Activated T-helper 2 cell treated with anti-CD3 and anti-CD28 coated beads, Interferon-gamma antibody, Interleukin-2, Interleukin-4, amounts not matched to agents 10 μg/mL and 5 μg/mL and 100 μg/mL, durations not matched to agents 14 hours and 24 hours and 36 hours (primary cell): Measurements from ENCODE around the gene NASP. TPM values are rescaled to one million over a fixed set of nuclear protein-coding genes. Genes with fewer than 3 reads are reported as not detected.

Experiments used
- DNase-seq: peaks from one replicate; pipeline ENCODE4 v3.0.0; 2021; ENCODE audit warnings: low spot score
- H3K27ac Mint-ChIP-seq: one replicate; pipeline ENCODE4 v1.8.0; 2021; ENCODE audit warnings: mixed read lengths
- H3K27me3 Mint-ChIP-seq: one replicate; pipeline ENCODE4 v1.8.0; 2021; ENCODE audit warnings: low read depth, mixed read lengths
- H3K36me3 Mint-ChIP-seq: one replicate; pipeline ENCODE4 v1.8.0; 2021; ENCODE audit warnings: low read depth, mixed read lengths
- H3K4me1 Mint-ChIP-seq: one replicate; pipeline ENCODE4 v1.8.0; 2021; ENCODE audit warnings: low read depth, mixed read lengths
- H3K4me3 Mint-ChIP-seq: one replicate; pipeline ENCODE4 v1.8.0; 2021; ENCODE audit warnings: low read depth, mild to moderate bottlenecking, moderate library complexity, mixed read lengths
- H3K9me3 Mint-ChIP-seq: one replicate; pipeline ENCODE4 v1.8.0; 2021; ENCODE audit warnings: mixed read lengths
- intact Hi-C: fragments of 100-400 bp; cut with micrococcal nuclease; formaldehyde crosslinking; loops from one replicate; pipeline ENCODE4 v1.15.1; 2023
- total RNA-seq: library from RNA; stranded (reverse); gene quantifications from 2 replicates; pipeline ENCODE4 v1.2.3, GENCODE V29; 2022

The NASP gene
- total RNA-seq, 1 donor from 2014 or later, result 253 TPM

GRCh38 chr1:45552331-45552730 is 31.5 kb upstream of the NASP start:
- H3K4me3 Mint-ChIP-seq, result peak overlapping the region; percentile 46
- no peaks in the 10 kb centered on the region for H3K9me3 Mint-ChIP-seq
- intact Hi-C loops, result loop anchor here (5.0 kb wide), 1 partner anchor 35 kb away; no protein-coding TSS in a partner anchor
- peaks cover 26% of the 10 kb centered on the region for H3K36me3 Mint-ChIP-seq
- no peaks in the 10 kb centered on the region for H3K27me3 Mint-ChIP-seq
- H3K4me1 Mint-ChIP-seq, result peaks cover 26% of the 10 kb centered on the region
- DNase-seq, result no peak
- peak overlapping the region; percentile 6 for H3K27ac Mint-ChIP-seq

DNA sequence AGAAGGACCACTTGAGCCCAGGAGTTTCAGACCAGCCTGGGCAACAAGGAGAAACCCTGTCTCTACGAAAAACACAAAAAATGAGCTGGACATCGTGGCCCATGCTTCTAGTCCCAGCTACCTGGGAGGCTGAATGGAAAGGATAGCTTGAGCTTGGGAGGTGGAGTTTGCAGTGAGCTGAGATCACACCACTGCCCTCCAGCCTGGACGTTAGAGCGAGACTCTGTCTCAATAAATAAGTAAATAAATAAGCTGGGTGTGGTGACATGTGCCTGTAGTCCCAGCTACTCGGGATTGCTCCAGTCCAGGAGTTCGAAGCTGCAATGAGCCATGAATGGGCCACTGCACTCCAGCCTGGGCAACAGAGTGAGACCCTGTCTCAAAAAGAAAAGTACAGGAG is 29.6 kb upstream of the NASP start:
- intact Hi-C loops, result loop anchor here (5.0 kb wide), 1 partner anchor 33 kb away; no protein-coding TSS in a partner anchor
- H3K27me3 Mint-ChIP-seq, result no peaks in the 10 kb centered on the region

GRCh38 chr1:45557422-45557944 is 26.4 kb upstream of the NASP start:
- DNase-seq, result no peak
- H3K27me3 Mint-ChIP-seq, result no peaks in the 10 kb centered on the region
- peaks cover 25% of the 10 kb centered on the region for H3K4me1 Mint-ChIP-seq
- intact Hi-C loops, result no loop called here
- H3K4me3 Mint-ChIP-seq, result no peak overlapping the region
- peaks cover 56% of the 10 kb centered on the region for H3K36me3 Mint-ChIP-seq
- no peaks in the 10 kb centered on the region for H3K9me3 Mint-ChIP-seq
- H3K27ac Mint-ChIP-seq, result peak overlapping the region; percentile 56

More for the DNA sequence above, 29.6 kb upstream of the NASP start:
- no peaks in the 10 kb centered on the region for H3K9me3 Mint-ChIP-seq
- no peak overlapping the region for H3K27ac Mint-ChIP-seq
- peaks cover 33% of the 10 kb centered on the region for H3K4me1 Mint-ChIP-seq
- peaks cover 37% of the 10 kb centered on the region for H3K36me3 Mint-ChIP-seq
- no peak overlapping the region for H3K4me3 Mint-ChIP-seq
- no peak for DNase-seq

GRCh38 chr1:45563843-45564242 is 20.0 kb upstream of the NASP start:
- Mint-ChIP-seq H3K36me3 (peaks cover 74% of the 10 kb centered on the region), H3K27me3 (no peaks in the 10 kb centered on the region), H3K9me3 (no peaks in the 10 kb centered on the region), H3K4me1 (peaks cover 8% of the 10 kb centered on the region), H3K4me3 (no peak overlapping the region), H3K27ac (no peak overlapping the region)
- no peak for DNase-seq
- intact Hi-C loops, result no loop called here

DNA sequence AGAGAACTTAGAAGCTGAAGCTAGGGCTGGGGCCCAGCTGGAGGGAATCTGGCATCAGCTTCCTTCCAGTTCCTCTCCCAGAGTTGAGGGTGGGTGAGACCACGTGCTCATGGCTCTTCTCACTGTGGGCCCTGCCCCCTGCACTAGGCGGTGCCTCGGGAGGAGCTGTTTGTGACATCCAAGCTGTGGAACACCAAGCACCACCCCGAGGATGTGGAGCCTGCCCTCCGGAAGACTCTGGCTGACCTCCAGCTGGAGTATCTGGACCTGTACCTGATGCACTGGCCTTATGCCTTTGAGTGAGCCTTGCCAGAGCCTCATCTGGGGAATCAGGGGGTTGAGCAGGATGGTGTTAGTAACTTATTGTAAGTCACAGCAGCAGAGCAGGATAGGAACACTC is 17.1 kb upstream of the NASP start:
- H3K27me3 Mint-ChIP-seq, result no peaks in the 10 kb centered on the region
- peaks cover 72% of the 10 kb centered on the region for H3K36me3 Mint-ChIP-seq
- H3K4me1 Mint-ChIP-seq, result peaks cover under 1% of the 10 kb centered on the region
- no peaks in the 10 kb centered on the region for H3K9me3 Mint-ChIP-seq
- intact Hi-C loops, result no loop called here
- no peak overlapping the region for H3K4me3 Mint-ChIP-seq
- no peak overlapping the region for H3K27ac Mint-ChIP-seq
- no peak for DNase-seq

GRCh38 chr1:45567911-45568310 is 15.9 kb upstream of the NASP start:
- Mint-ChIP-seq H3K27me3 (no peaks in the 10 kb centered on the region), H3K36me3 (peaks cover 66% of the 10 kb centered on the region), H3K4me3 (no peak overlapping the region), H3K9me3 (no peaks in the 10 kb centered on the region), H3K27ac (no peak overlapping the region), H3K4me1 (no peaks in the 10 kb centered on the region)
- DNase-seq, result no peak
- intact Hi-C loops, result no loop called here

DNA sequence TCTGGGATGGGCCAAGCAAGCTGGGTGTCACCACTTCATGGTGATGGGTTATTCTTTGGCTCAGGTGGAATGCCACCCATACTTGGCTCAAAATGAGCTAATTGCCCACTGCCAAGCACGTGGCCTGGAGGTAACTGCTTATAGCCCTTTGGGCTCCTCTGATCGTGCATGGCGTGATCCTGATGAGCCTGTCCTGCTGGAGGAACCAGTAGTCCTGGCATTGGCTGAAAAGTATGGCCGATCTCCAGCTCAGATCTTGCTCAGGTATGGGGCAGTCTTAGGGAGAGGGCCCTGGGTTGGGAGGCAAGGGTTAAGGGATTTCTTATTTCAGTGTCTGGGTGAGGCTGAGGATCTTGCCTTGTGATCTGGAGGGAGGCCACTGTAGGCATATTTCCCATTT is 15.4 kb upstream of the NASP start:
- DNase-seq, result no peak
- H3K4me1 Mint-ChIP-seq, result no peaks in the 10 kb centered on the region
- no peaks in the 10 kb centered on the region for H3K27me3 Mint-ChIP-seq
- H3K4me3 Mint-ChIP-seq, result no peak overlapping the region
- intact Hi-C loops, result no loop called here
- H3K36me3 Mint-ChIP-seq, result peaks cover 61% of the 10 kb centered on the region
- no peaks in the 10 kb centered on the region for H3K9me3 Mint-ChIP-seq
- H3K27ac Mint-ChIP-seq, result no peak overlapping the region

DNA sequence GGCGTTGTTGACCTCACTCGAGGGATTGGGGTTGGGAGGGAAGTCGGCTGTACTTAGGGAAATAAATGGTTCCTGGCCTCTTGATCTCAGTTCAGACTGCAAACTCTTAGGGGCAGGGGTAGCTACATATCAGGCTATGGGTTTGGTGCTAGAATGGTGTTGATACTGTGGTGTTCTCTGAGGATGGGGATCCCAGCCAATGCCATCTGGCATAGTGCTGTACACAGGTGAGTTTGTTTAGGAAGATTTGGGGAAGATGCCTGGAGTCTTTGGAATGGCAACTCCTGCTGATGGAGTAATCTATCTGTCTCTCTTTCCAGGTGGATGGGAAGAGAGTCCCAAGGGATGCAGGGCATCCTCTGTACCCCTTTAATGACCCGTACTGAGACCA is 14.3 kb upstream of the NASP start:
- no peak for DNase-seq
- H3K4me3 Mint-ChIP-seq, result no peak overlapping the region
- H3K4me1 Mint-ChIP-seq, result no peaks in the 10 kb centered on the region
- no peak overlapping the region for H3K27ac Mint-ChIP-seq
- peaks cover 53% of the 10 kb centered on the region for H3K36me3 Mint-ChIP-seq
- H3K9me3 Mint-ChIP-seq, result no peaks in the 10 kb centered on the region
- H3K27me3 Mint-ChIP-seq, result no peaks in the 10 kb centered on the region
- intact Hi-C loops, result no loop called here

DNA sequence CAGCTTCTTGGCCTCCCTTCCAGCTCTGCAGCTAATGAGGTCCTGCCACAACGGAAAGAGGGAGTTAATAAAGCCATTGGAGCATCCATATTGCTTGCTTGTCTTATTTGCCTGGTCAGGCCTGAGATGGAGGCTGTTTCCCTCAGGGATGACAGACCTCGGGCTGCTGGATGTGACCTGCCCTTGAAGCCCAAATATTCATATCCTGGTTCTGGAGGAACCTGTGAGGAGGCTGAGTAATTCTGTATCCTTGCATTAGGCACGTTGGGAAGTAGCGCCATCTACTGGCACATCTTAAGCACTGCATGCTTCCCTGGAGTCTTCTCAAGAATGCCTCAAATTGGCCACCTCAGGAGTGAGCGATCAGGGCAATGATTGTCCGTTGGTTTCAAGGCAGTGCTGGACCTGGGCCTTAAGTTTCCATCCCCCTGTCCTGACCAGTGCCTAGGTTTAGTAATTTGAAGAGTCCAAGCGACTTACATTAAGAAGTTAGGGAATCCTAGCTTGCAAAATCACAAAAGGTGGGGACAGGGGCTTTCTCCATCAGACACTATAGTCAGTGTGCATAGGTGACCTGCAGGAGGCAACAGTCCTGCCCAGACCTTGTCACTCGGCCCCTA is 13.8 kb upstream of the NASP start:
- intact Hi-C loops, result loop anchor here (1.0 to 2.0 kb wide), 3 partner anchors 19 to 58 kb away; partner anchors contain the start of genes AKR1A1 and PRDX1

GRCh38 chr1:45570631-45571030 is 13.2 kb upstream of the NASP start:
- Mint-ChIP-seq H3K27ac (no peak overlapping the region), H3K27me3 (no peaks in the 10 kb centered on the region), H3K4me3 (no peak overlapping the region), H3K36me3 (peaks cover 52% of the 10 kb centered on the region), H3K9me3 (no peaks in the 10 kb centered on the region), H3K4me1 (no peaks in the 10 kb centered on the region)
- intact Hi-C loops, result loop anchor here (1.0 to 2.0 kb wide), 3 partner anchors 20 to 58 kb away; partner anchors contain the start of genes AKR1A1 and PRDX1
- no peak for DNase-seq

More for the DNA sequence above, 13.8 kb upstream of the NASP start:
- Mint-ChIP-seq H3K27ac (no peak overlapping the region), H3K27me3 (no peaks in the 10 kb centered on the region), H3K4me1 (no peaks in the 10 kb centered on the region), H3K4me3 (no peak overlapping the region), H3K9me3 (no peaks in the 10 kb centered on the region), H3K36me3 (peaks cover 52% of the 10 kb centered on the region)
- DNase-seq, result peak; percentile 58

- H3K4me3 Mint-ChIP-seq, result no peak overlapping the region
- intact Hi-C loops, result no loop called here
- H3K27me3 Mint-ChIP-seq, result no peaks in the 10 kb centered on the region
- H3K36me3 Mint-ChIP-seq, result peaks cover 29% of the 10 kb centered on the region
- H3K9me3 Mint-ChIP-seq, result no peaks in the 10 kb centered on the region
- DNase-seq, result no peak
- H3K4me1 Mint-ChIP-seq, result no peaks in the 10 kb centered on the region
- no peak overlapping the region for H3K27ac Mint-ChIP-seq
Observed at GRCh38 chr1:45573231-45573804, 10.5 kb upstream of the NASP start.

DNA sequence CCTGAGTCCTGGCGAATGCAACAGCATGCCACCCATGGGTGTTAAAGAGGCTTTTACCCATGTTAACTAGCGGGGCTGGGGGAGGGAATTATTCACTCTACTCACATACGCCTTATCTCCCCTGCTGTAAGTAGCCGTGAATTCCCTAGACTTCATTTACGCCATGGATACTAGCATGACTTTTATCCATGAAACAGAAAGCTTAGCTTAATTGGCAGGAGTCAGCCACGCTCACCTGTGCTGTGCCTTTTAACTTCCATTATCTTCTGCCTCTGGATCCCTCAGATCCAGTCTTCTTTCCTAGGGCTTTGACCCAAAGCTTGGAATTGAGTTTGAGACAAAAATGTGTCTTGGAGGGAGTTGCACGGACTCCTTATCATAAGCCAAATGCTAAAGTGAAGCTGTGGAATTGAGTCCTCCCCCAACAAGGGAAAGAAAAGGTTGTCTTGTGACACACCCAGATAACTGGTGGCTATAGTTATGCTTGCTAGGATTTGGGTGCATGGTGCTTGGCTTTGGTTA is 9.7 kb upstream of the NASP start:
- Mint-ChIP-seq H3K9me3 (no peaks in the 10 kb centered on the region), H3K36me3 (peaks cover 24% of the 10 kb centered on the region), H3K27me3 (no peaks in the 10 kb centered on the region), H3K4me3 (no peak overlapping the region), H3K27ac (no peak overlapping the region), H3K4me1 (no peaks in the 10 kb centered on the region)
- intact Hi-C loops, result no loop called here
- no peak for DNase-seq

DNA sequence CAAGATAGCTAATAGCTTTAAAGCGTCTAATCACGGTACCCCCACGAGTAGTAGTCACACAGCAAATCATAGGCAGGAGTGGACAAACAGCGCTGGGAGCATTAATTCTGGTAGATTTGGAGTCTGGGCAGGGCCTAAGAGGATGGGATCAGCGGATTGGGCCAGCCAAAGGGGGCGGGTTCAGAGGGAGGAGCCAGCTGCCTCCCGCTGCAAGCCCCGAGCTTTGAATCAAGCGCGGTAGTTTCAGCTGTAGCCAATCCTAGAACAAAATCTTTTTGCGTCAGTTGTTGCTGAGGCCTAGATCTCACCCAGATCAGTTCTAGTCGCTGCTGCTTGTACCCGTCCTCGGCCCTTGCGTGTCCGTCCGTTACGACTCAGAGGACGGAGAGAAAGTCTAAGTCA is 576 bp upstream of the NASP start:
- Mint-ChIP-seq H3K27me3 (no peaks in the 10 kb centered on the region), H3K4me1 (peaks cover 24% of the 10 kb centered on the region), H3K4me3 (peak overlapping the region; percentile 97)

More for the DNA sequence above, 576 bp upstream of the NASP start:
- intact Hi-C loops, result loop anchor here (1.0 to 10.0 kb wide), 6 partner anchors 62 to 778 kb away; partner anchors contain the start of genes BTBD19, DYNLT4, HECTD3 and IPP
- H3K36me3 Mint-ChIP-seq, result peaks cover 14% of the 10 kb centered on the region
- H3K27ac Mint-ChIP-seq, result peak overlapping the region; percentile 98
- H3K9me3 Mint-ChIP-seq, result no peaks in the 10 kb centered on the region
- peak; percentile 92 for DNase-seq
